Astrocyte of the hippocampus (primary cell): ENCODE measurements around the gene SCUBE1.
A peak's percentile ranks its signal among the peaks of the same experiment; 100 is the strongest.

Experiments used
- DNase-seq: peaks from one replicate; pipeline ENCODE4 v3.0.0; 2011; ENCODE audit warnings: low read depth, low spot score

Gene SCUBE1

GRCh38 chr22:43279867-43280522, 63.2 kb downstream of the SCUBE1 start:
- DNase-seq, result no peak

- no peak for DNase-seq
These were observed 65.1 kb downstream of the SCUBE1 start for GRCh38 chr22:43277987-43278601.

GRCh38 chr22:43277091-43277490, 66.1 kb downstream of the SCUBE1 start:
- DNase-seq, result no peak

DNA sequence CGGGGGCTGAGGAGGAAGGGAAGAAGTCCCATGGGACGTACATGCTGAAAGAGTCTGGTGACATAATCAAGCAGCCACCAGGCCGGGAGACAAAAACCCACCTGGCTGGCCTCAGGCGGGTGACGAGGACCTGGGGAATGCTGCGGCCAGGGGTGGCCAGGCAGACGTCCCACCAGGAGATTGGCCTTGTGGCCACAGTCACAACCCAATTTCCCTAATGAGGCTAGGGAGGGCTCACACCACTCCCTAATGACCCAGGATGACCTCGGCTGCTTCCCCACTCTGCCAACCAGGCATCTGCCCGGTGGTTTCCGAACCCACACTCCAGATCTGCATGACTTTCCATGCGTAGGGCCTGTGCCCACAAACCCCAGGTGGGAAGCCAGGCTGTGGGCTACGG, 66.9 kb downstream of the SCUBE1 start:
- no peak for DNase-seq

- no peak for DNase-seq
These were observed 67.4 kb downstream of the SCUBE1 start for GRCh38 chr22:43275545-43276317.

GRCh38 chr22:43274595-43275240, 68.5 kb downstream of the SCUBE1 start:
- DNase-seq, result no peak

DNA sequence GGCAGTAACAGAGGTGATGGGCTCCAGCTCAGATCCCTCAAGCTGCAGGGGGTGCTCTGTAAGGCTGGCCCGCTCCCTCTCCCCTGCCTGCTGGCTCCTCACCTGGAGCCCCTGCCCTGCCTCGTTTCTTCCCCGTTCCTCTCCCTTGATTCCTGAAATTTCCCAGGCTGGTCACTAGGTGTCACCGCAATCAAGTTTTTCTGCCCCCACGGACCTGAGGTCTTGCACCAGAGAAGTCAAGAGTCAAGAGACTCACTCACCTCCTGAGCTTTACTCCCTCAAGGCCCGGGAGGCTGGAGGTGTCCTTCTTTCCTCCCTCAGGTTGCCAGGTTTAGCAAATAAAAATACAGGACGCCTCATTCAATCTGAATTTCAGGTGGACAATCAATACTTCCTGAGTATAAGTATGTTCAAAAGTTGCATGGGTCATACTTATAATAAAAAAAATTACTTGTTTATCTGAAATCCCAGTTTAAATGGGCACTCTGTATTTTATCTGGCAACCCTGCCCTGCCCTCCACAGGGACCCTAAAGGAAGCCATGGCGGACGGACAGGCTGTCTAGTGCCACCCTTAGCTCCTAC, 69.2 kb downstream of the SCUBE1 start:
- DNase-seq, result peak; percentile 73

DNA sequence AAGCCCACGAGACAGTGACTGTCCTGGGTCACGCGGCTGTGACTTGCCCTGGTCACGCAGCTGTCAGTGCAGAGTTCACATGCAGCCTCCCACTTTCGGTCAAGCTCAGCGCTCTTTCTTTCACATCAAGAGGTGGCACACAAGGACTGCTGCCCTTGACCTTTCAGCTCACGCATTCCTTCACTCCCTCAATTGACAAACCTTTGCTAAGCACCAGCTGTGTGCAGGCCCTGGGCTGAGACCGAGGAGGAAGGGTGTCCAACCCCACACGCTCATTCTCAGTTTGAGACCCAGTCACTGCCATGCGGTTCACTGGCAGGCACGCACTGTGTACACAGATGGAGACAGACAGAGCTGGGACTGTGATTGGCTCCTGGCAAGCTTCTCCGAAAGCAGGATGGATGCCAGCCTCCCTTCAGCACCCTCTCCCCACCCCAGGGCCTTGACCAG, 70.3 kb downstream of the SCUBE1 start:
- DNase-seq, result no peak

DNA sequence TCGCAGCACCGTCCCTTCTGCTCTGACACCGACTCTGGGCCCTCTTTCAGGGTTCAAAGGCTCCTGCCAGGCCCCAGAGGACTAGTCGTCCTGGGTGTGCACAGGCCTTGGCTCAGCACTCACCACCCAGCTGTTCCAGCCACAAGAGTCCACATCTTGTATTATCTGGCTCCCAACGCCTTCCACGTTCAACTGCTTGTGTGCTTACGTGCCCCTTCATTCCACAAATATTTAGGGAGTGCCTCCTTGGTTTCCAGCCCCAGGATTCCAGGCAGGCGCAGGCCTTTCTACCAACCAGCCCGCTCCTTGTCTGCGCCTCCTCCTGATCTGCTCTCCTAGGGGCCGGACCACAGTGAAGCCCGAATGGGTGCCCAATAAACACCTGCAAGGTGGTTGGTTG, 70.9 kb downstream of the SCUBE1 start:
- peak; percentile 9 for DNase-seq

DNA sequence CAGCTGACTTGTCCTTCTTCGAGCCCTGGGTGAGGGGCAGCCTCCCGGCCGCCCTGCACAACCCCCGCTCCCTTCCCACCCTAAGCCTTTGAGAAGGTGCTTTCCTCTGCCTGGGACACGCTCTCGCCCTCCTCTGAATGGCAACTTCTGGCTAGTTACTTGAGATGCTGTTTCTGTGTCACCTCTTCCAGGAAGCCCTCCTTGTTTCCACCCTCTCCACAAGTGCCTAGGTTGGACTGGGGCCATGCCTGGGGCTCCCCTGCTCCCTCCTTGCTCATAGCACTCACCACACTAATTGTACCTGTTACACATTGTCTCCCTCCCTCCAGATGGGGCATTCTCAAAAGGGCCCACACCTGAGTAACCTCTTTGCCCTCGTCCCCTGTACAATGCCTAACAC, 72.2 kb downstream of the SCUBE1 start:
- no peak for DNase-seq

DNA sequence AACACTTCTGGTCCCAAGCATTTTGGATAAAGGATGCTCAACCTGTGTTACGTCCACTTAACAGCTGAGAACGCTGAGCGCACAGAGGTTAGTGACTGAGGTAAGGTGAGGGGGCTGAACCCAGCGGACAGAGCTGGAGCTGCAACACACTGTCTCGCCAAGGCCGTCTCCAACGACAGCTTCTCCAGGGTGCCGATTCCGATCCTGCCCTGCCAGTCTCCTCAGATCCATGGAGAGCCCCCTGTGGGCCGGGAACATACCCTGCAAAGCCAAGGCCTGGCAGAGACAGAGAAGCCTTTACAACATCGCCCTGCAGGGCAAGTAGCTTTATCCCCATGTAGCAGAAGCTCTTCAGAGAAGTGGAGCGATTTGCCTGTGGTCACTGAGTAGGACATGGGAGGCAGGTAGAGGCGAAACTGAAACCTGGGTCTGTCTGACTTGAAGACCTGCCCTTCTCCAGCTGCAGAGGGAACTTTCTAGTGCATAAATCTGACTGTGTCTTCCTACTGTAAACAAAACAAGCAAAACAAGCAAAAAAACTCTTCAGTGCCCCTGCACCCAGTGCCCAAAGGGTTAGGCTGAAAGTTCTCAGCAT, 72.8 kb downstream of the SCUBE1 start:
- no peak for DNase-seq

GRCh38 chr22:43269646-43270045, 73.5 kb downstream of the SCUBE1 start:
- DNase-seq, result no peak

GRCh38 chr22:43269246-43269645, 73.9 kb downstream of the SCUBE1 start:
- peak; percentile 23 for DNase-seq

GRCh38 chr22:43267981-43268660, 75.1 kb downstream of the SCUBE1 start:
- no peak for DNase-seq

DNA sequence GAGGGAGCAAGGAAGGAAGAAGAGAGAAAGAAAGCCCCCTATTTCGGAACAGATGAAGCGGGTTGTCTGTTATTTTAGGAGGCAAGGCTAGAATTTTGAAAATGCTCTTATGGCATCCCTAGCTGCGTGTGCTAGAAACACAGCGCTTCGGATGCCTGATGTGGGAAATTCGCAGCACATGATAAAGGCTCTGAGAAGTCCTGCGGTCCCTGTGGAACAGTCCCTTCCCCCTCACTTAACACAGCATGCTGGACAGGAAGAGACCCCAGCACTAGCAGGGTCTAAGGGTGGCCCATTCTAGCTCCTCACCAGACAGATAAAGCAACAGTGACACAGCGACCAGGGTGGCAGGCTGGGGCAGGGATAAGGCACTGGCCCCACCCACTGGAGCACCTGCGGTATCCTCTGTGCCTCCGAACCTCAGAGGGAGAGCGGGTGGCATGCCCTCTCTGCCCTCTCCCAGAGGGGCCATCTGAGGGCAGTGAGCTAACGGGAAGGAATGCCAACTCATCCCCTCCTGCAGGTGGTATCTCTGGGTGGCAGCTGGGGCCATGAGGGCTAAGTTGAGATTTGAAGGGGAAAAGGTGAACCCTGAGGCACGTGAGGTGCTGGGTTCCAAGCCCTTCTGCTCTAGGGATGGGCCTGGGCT, 75.7 kb downstream of the SCUBE1 start:
- no peak for DNase-seq

DNA sequence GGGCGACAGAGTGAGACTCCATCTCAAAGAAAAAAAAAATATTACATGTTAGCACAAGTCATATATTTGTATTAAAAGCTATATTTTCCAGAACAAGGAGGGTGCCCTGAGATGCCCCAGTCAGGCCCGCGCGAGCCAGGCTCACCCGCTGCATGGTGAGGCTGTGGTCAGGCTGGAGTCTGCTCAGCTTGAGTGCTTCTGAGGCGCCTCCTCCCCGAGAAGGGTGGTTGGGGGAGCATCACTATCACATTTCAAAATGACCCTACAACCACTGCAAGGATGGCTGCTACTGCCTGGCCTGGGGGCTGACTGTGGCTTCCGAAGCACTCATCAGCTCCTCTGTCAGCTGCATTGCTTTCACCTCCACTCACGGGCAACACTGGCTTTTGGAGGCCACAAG, 77.1 kb downstream of the SCUBE1 start:
- DNase-seq, result no peak

DNA sequence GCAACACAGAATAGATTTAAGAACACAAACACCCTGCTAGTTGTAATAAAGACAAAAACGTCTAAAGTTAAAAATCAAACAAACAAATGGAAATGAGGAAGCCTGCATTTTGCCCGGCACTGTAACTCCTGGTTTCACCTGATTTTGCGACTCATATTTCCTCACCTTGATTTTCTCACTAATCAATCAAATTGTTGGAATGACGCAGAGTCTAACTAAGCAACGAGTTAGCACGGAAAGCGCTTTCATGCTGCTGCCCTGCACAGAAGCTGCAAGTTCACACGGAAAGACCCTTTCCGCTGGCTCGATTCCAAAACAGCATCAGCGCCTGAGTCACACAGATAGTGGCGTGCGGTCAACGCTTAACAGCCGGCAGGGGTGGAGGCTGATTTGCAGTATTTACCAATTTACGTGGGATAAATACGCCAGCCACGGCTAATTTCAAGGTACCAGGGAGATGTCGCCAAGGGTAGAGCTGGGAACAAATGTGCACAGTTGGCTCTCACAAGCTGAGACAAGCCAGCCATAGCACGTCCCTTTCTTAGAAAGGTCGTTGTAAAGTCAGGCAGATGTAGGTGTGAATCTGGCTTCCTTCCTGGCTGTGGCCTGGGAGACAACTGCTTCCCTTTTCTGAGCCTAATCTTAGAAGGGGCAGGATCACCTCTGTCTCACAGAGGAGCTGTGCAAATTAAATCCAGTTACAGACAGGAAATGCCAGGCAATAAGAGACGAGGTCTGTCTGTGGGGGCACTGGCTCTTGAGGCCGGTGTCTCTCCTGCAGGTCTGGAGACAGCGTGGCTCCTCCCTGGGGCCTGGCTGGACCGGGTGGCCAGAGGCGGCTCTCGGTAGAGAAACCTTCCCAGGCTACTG, 79.3 kb downstream of the SCUBE1 start:
- peak; percentile 86 for DNase-seq

- no peak for DNase-seq
These were observed 80.1 kb downstream of the SCUBE1 start for GRCh38 chr22:43262990-43263644.
